NOMO-1 treated with DMSO at 0.1 percent for 48 hours (cell line): Measurements from ENCODE around the gene SYK.
"Not testable (repeated sequence)": the region's sequence is repeated elsewhere in the genome, so short reads cannot be mapped to it uniquely, and the experiment has no call there.

Experiments
- DNase-seq: peaks from one replicate; lab custom pipeline; 2025; ENCODE audit not compliant: unreplicated experiment; lab: John Stamatoyannopoulos, UW

Gene SYK

GRCh38 chr9:90872835-90873294 is 71.2 kb downstream of the SYK start:
- DNase-seq: no peak

GRCh38 chr9:90873422-90873821 is 71.8 kb downstream of the SYK start:
- no peak for DNase-seq

GRCh38 chr9:90874194-90874593 is 72.6 kb downstream of the SYK start:
- DNase-seq: no peak

GRCh38 chr9:90878562-90878961 is 76.9 kb downstream of the SYK start:
- DNase-seq: no peak

GRCh38 chr9:90880066-90880465 is 78.4 kb downstream of the SYK start:
- no peak for DNase-seq

- no peak for DNase-seq
Observed at GRCh38 chr9:90880669-90881068, 79.0 kb downstream of the SYK start.

GRCh38 chr9:90881648-90882047 is 80.0 kb downstream of the SYK start:
- DNase-seq: no peak

GRCh38 chr9:90882991-90883600 is 81.5 kb downstream of the SYK start:
- DNase-seq: no peak

GRCh38 chr9:90883661-90884060 is 82.0 kb downstream of the SYK start:
- no peak for DNase-seq

GRCh38 chr9:90884178-90884577 is 82.6 kb downstream of the SYK start:
- no peak for DNase-seq

GRCh38 chr9:90886868-90887267 is 85.2 kb downstream of the SYK start:
- DNase-seq: not testable (repeated sequence)

GRCh38 chr9:90888941-90889340 is 87.3 kb downstream of the SYK start:
- DNase-seq: no peak

GRCh38 chr9:90890146-90890810 is 88.7 kb downstream of the SYK start:
- DNase-seq: no peak

GRCh38 chr9:90891308-90892040 is 89.9 kb downstream of the SYK start:
- DNase-seq: no peak

GRCh38 chr9:90892918-90893317 is 91.3 kb downstream of the SYK start:
- no peak for DNase-seq

GRCh38 chr9:90893706-90894105 is 92.1 kb downstream of the SYK start:
- DNase-seq: no peak

- DNase-seq: no peak
Observed at GRCh38 chr9:90894986-90895687, 93.5 kb downstream of the SYK start.

- no peak for DNase-seq
Observed at GRCh38 chr9:90895786-90896185, 94.2 kb downstream of the SYK start.

- DNase-seq: no peak
Observed at GRCh38 chr9:90896231-90896630, 94.6 kb downstream of the SYK start.

- DNase-seq: no peak
Observed at GRCh38 chr9:90898228-90898627, 96.6 kb downstream of the SYK start.

- no peak for DNase-seq
Observed at GRCh38 chr9:90899287-90899686, 97.7 kb downstream of the SYK start.

GRCh38 chr9:90900130-90900529 is 98.5 kb downstream of the SYK start:
- DNase-seq: no peak
